GM18505 (cell line): ENCODE results near the gene MAD2L1BP.

Source experiments
- ATAC-seq: cut with Tn5 transposase; IDR thresholded peaks from one replicate; pipeline ENCODE4 v1.9.1; 2021; ENCODE audit not compliant: unreplicated experiment
- POLR2A ChIP-seq: IDR thresholded peaks from 4 replicates; pipeline ENCODE4 v1.6.1; 2011; ENCODE audit warnings: borderline replicate concordance; ENCODE audit not compliant: insufficient read depth, insufficient read length; ENCODE audit errors: extremely low read depth

The MAD2L1BP gene

DNA sequence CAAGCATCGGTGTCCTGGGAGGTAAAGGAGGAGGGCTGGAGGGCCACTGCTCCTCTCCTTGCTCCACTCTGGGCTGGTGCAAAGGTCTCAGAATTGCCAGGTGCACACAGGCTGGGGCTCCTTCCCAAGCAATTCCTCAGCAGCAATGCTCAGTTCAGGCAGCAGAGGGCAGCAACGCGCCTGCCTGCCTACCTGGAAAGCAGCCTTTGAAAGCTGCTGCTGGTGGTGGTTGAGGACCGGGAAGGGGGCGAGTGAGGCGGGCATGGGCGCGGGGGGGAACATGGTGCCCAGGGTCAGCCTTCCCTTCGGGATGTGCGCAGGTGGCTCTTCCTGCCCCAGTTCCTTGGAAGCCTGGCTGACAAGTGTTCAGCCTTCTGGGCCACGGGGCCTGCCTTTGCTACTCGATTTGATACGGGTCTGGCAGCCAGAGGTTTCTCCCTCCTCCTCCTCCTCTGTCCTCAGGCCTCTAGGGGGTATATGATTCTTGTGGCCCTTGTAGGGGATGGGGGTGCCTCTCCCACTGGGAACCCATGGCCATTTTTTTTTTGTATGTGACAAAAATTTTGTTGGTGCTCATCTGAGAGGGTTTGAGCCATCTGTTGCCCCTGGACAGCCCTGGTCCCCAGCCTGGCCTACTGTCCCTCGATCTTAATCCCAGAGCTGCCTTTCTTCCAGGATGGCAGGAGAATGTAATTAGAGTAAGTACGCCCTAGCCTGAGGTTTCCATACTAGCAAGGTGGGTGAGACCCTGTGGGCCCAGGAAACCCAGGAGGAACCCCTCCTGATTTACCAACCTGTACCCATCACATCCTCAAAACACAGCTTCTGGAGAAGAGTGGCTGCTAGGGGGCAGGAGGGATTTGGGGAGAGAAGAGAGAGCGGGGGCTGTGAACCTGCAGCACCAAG, 31.9 kb downstream of the MAD2L1BP start:
- no peak for ATAC-seq
- TF ChIP-seq POLR2A, result peak; percentile 15

DNA sequence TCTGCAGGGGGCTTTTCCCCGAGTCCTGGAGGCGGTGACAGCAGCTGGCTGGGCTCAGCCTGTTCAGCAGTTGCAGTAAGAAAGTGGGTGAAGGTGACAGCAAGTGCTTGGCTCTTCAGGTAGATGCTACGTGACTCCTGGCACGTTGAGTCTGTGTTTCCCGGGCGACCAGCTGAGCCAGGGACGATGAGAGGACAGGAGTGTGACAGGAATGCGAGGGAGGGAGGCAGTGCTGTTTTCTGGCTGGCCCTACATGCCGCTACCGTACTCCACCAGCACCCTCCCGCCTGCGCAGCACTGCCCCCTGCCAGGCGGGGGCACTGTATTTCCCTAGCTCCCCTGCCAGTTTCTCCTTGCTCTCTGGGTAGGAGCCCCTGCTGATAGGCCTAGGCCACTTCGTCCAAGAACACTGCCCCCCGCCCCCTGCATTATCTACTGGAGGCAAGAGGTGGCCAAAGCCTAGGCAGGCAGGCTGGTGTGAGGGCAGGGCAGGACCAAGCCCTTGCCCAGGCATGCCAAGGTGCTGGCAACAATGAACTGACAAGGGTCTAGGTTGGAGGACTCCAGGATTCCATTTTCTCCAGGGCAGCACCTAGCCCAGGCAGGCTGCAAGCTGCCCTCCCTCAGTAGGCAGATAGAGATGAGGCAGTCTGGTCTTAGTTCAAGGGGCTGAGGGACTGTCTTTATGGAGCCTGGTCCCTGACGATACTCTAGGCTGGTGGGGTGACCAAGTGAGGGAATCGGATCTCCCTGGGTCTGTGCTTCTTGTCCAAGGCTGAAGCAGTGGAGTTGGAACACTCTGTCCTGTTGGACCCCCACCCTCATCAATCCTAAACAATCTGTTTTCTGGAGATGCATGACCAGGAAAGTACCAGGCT, 32.8 kb downstream of the MAD2L1BP start:
- ATAC-seq, result peak; percentile 47
- TF ChIP-seq POLR2A, result peak; percentile 60

DNA sequence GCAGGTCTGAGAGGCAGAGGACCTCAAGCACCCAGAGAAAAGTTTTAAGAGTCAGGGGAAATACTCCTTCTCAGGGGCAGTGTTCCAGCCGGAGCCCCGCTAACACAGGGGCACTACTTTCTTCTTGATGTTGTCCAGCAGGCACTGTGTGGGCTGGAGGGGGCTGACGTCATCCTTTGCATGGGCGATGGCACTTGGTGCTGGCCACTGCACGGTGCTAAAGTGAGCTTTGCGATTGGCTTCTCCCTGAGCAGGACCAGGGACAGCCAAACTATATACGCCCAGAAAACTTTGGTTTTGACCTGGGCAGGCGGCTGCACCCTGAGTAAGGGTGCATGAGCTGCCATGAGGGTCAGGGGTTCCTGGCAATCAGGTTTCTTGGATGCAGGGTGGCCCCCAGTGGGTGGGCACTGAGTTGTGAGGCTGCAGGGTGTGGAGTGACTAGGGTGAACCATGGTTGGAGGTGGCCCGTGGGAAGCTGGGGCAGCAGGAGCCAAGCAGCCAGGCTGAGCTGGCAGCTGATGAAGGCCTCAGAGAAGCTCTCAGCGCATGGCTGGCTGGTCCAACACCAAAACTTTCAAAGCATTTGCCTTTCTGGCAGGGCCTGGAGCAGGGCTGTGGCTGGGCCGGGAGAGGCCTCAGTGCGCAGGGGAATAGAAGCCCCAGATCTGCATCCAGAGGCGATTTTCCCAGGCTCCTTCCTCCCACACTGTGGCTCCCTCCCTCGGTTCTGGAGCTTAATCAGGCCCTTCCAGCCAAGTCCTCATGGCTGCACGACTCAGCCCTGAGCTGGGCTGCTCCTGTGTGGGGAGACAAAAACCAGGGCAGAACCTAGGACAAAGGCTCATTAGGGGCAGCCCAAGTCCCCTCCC, 33.6 kb downstream of the MAD2L1BP start:
- TF ChIP-seq POLR2A, result peak; percentile 1
- no peak for ATAC-seq

- peak; percentile 23 for TF ChIP-seq POLR2A
- ATAC-seq, result no peak
Measured at GRCh38 chr6:43669922-43670622, 34.4 kb downstream of the MAD2L1BP start.

DNA sequence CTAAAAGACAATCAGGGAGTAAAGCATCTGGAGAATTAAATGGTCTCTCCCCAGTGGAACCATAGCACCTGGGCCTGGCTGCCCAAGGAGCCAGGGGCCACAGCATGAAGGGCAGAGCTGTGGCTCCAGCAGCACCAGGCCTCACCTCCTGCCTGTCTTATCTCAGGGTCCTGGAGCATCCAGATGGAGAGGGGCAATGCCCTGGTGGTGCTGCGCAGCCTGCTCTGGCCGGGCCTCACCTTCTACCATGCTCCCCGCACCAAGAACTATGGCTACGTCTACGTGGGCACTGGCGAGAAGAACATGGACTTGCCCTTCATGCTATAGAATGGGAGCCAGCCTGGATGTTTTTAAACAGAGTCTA, 35.0 kb downstream of the MAD2L1BP start:
- no peak for ATAC-seq
- no peak for TF ChIP-seq POLR2A

DNA sequence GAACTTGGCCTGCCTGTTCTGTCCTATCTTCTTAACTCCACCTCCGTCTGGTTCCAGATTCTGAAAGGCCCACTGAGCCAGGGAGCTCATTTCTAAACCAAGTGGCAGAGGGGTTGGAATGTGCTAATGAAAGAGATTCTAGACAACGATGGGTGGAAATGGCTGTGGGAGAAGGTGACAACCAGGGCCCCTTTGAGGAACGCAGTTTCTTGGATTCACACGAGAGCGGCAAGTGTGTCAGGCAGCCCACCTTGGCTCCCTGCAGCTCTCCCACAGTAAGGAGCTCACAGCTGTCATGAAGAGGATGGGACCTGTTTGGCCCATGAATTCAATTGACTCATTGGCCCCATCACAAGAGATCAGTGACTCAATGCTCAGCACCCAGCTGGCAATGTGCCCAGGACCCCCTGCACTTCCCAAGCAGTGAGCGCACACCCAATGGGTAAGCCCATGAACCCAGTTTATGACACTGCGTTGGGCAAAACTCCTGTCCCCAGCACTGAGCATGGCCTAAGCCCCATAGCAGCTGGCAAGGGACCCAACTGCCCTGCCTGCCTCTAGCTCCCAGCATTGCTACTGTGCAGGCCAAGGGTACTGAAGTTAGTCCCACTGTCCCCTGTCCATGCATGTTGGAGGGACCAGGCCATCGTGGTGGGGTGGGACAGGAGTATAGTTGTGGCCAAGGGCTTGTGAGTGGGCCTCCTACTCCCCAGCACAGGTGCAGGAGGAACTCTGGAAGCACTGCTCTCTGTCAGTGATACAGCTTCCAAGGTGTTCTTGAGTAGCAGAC, 35.6 kb downstream of the MAD2L1BP start:
- ATAC-seq, result no peak
- no peak for TF ChIP-seq POLR2A

GRCh38 chr6:43671801-43672690, 36.4 kb downstream of the MAD2L1BP start:
- no peak for TF ChIP-seq POLR2A
- no peak for ATAC-seq

GRCh38 chr6:43673444-43674084, 37.9 kb downstream of the MAD2L1BP start:
- no peak for TF ChIP-seq POLR2A
- no peak for ATAC-seq

DNA sequence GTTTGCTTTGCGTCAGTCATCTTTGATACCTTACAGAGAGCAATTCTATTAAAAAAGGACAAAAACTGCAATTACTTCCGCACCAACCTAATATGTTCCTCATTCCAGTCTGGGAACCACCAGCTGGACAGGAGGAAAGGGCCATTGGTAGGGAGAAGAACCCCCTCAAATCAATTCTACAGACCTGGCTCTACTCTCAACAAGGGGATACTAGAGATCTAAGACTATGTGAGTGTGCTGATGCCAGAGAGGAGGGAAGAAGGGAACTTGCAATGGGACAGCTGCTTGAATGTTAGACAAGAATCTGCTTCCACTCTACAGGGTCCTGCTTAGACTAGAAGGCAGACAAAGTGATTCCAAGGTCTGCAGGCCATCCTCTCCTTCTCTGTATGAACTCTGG, 38.7 kb downstream of the MAD2L1BP start:
- TF ChIP-seq POLR2A, result no peak
- ATAC-seq, result no peak

- TF ChIP-seq POLR2A, result no peak
- ATAC-seq, result no peak
Measured at GRCh38 chr6:43674921-43675320, 39.3 kb downstream of the MAD2L1BP start.
